ENCODE results near the gene NSMF. TPM values are rescaled to one million over a fixed set of nuclear protein-coding genes. Genes with fewer than 3 reads are reported as not detected.

Gene NSMF
- total and polyA plus RNA-seq, 2 of the 4 experiments (the other 2 are of a cell fraction) = 7.7 to 40.9 TPM

DNA sequence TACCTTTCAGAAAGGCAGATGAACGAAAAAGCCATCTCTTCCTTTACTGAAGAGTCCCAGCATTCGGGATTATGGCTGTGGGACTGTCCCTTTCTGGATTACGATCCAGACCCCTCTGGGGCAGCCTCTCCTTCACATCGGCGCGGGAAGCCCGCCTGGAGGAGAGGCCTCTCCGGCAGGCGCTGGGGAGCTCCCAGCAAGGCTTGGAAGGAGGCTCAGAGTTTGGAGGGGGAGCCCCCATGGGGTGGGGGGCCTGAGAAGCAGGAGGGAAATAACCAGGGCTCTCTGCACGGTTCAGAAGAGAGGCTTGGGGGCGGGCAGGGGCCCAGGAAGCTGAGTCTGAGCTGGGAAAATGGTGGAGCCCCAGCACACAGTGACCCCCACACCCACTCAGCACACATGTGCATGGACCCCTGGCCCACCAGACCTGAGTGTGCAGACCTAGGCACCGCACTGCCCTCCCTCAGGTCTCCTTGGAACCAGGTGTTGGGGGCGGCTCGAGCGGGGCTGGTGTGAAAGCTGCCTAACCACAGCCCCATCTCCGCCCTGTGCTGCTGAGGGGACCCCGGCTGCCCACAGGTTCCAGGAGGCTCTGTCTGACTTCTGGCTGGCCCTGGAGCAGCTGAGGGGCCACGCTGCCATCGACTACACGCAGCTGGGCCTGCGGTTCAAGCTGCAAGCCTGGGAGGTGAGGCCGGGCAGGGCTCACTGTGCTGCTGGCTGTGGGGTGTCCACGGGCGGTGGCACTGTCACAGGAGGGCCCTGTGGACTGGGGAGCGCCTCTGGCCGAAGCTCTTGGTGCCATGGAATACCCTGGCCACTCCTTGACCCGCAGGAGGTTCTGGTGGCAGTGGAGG lies 31.5 kb downstream of the NSMF start:
- Histone ChIP-seq H4K20me1 (ENCODE audit: insufficient read depth, low read length) (no peaks in the 10 kb centered on the region), H3K4me3 (ENCODE audit: insufficient read depth, low read depth, low read length) (no peak overlapping the region), H2BK20ac (ENCODE audit: low read depth, low read length) (no peak overlapping the region), H3K27me3 (ENCODE audit: control insufficient read depth, insufficient read depth, low read length) (no peaks in the 10 kb centered on the region; the same call in 1 of the 2 replicates), H3K27ac (ENCODE audit: insufficient read depth, low read length) (no peak overlapping the region), H3K9me3 (ENCODE audit: control insufficient read depth, insufficient read depth, low read length) (no peaks in the 10 kb centered on the region), H3K36me3 (ENCODE audit: control insufficient read depth, insufficient read depth, low read length) (no peaks in the 10 kb centered on the region), H3K4me1 (ENCODE audit: control insufficient read depth, insufficient read depth, low read length) (peaks cover 7% of the 10 kb centered on the region; the same call in 1 of the 2 replicates), H3K9me1 (ENCODE audit: insufficient read depth, low read length) (no peaks in the 10 kb centered on the region), H3K4ac (ENCODE audit: low read depth, low read length) (no peak overlapping the region), H3K9ac (ENCODE audit: low read depth, low read length) (no peak overlapping the region), H4K5ac (ENCODE audit: low read depth, low read length) (no peak overlapping the region), H2AK9ac (replicated peaks; ENCODE audit: low read depth, low read length, poor library complexity) (peak overlapping the region; percentile 72), H4K8ac (ENCODE audit: low read depth in 2 of 2, low read length in 2 of 2) (no peak overlapping the region), H2BK5ac (ENCODE audit: low read depth, low read length, poor library complexity, severe bottlenecking) (no peak overlapping the region), H3K79me1 (ENCODE audit: low read depth in 1 of 2, low read length in 2 of 2) (no peaks in the 10 kb centered on the region), H3K23ac (ENCODE audit: low read depth, low read length) (no peak overlapping the region), H3K56ac (ENCODE audit: extremely low read depth, insufficient read depth, low read length) (no peak overlapping the region), H3K4me2 (ENCODE audit: low read depth, low read length) (no peak overlapping the region), H3K18ac (ENCODE audit: low read depth, low read length) (no peak overlapping the region), H2AK5ac (ENCODE audit: low read depth, low read length) (no peak overlapping the region), H3K14ac (replicated peaks; ENCODE audit: low read depth, low read length) (no peak overlapping the region), H2BK15ac (ENCODE audit: low read depth, low read length) (no peak overlapping the region), H2BK120ac (ENCODE audit: low read depth, low read length) (no peak overlapping the region), H4K91ac (ENCODE audit: insufficient read depth, low read depth, low read length) (no peak overlapping the region), H2AFZ (replicated peaks; ENCODE audit: low read length, poor library complexity) (no peak overlapping the region)
- no peak for ATAC-seq (ENCODE audit: low read depth)
- dilution Hi-C loops (cut with HindIII; ENCODE audit: low sequenced_read_pairs, unreplicated experiment) = no loop called here
- intact Hi-C loops (cut with micrococcal nuclease) = no loop called here
- in situ Hi-C loops (cut with MboI; ENCODE audit: low sequenced_read_pairs) = no loop called here
- no peak for DNase-seq
- ChIA-PET POLR2A (ENCODE audit: unreplicated experiment) (no interaction called here), CTCF (no interaction called here)
- 55% methylated on average over 2 of the region's 27 CpGs; no CpG with 5 or more reads in 1 of the 2 experiments for WGBS, 2 experiments (ENCODE audit: extremely low coverage in 2 of 2, insufficient read length in 1 of 2)
- TF ChIP-seq RAD21 (IDR thresholded peaks at IDR 0.05; ENCODE audit: low read length) (no peak), CEBPB (IDR thresholded peaks at IDR 0.05; ENCODE audit: low read depth, low read length) (no peak), MAFK (IDR thresholded peaks at IDR 0.05; ENCODE audit: low read depth, low read length) (no peak), RCOR1 (IDR thresholded peaks at IDR 0.05; ENCODE audit: insufficient replicate concordance, low read length) (no peak), SMC3 (IDR thresholded peaks at IDR 0.05; ENCODE audit: low read depth, low read length) (no peak)
- TF ChIP-seq, protein P1, sequence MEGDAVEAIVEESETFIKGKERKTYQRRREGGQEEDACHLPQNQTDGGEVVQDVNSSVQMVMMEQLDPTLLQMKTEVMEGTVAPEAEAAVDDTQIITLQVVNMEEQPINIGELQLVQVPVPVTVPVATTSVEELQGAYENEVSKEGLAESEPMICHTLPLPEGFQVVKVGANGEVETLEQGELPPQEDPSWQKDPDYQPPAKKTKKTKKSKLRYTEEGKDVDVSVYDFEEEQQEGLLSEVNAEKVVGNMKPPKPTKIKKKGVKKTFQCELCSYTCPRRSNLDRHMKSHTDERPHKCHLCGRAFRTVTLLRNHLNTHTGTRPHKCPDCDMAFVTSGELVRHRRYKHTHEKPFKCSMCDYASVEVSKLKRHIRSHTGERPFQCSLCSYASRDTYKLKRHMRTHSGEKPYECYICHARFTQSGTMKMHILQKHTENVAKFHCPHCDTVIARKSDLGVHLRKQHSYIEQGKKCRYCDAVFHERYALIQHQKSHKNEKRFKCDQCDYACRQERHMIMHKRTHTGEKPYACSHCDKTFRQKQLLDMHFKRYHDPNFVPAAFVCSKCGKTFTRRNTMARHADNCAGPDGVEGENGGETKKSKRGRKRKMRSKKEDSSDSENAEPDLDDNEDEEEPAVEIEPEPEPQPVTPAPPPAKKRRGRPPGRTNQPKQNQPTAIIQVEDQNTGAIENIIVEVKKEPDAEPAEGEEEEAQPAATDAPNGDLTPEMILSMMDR (conservative IDR thresholded peaks at IDR 0.05; ENCODE audit: low read depth, low read length) = no peak
- no TSS peak for BruUV-seq (replicated peaks)

Data from IMR-90 (cell line).